WTC11 (cell line): ENCODE data around the gene ERBB4. TPM values are rescaled to one million over a fixed set of nuclear protein-coding genes. Genes with fewer than 3 reads are reported as not detected.

ENCODE experiments used
- ATAC-seq: fragments of 200-7000 bp; cut with Tn5 transposase; 2 replicates; pipeline ENCODE4 v1.10.0; 2021; ENCODE audit warnings: mild to moderate bottlenecking, moderate library complexity
- CTCF ChIA-PET: fragments of 300-600 bp; sonication (Branson Sonifier 250); formaldehyde crosslinking; loops from one replicate; lab custom pipeline; 2021; ENCODE audit warnings: antibody characterized with exemption; lab: Charles Lee
- POLR2A ChIA-PET: fragments of 350-600 bp; sonication (Branson Sonifier 250); formaldehyde crosslinking; loops from one replicate; lab custom pipeline; 2021; ENCODE audit warnings: antibody characterized with exemption; lab: Charles Lee
- DNase-seq: peaks from one replicate; pipeline ENCODE4 v3.0.0; 2021; ENCODE audit warnings: low spot score
- H3K27ac Mint-ChIP-seq: 2 replicates; pipeline ENCODE4 v1.8.0; 2021; ENCODE audit warnings: mixed read lengths
- H3K27me3 Mint-ChIP-seq: 2 replicates; pipeline ENCODE4 v1.8.0; 2021; ENCODE audit warnings: low read depth, mild to moderate bottlenecking, moderate library complexity, mixed read lengths
- H3K36me3 Mint-ChIP-seq: 2 replicates; pipeline ENCODE4 v1.8.0; 2021; ENCODE audit warnings: mixed read lengths
- H3K4me1 Mint-ChIP-seq: 2 replicates; pipeline ENCODE4 v1.8.0; 2022; ENCODE audit warnings: mixed read lengths
- H3K4me3 Mint-ChIP-seq: 2 replicates; pipeline ENCODE4 v1.8.0; 2021; ENCODE audit warnings: mild to moderate bottlenecking, moderate library complexity, mixed read lengths
- H3K9me3 Mint-ChIP-seq: 2 replicates; pipeline ENCODE4 v1.8.0; 2021; ENCODE audit warnings: mixed read lengths
- AR ChIP-seq: fragments of 250-450 bp; sonication (Bioruptor Pico); IDR thresholded peaks from 2 replicates; pipeline ENCODE4 v1.9.0; 2021; ENCODE audit warnings: mild to moderate bottlenecking
- ATF1 ChIP-seq: sonication (generic); formaldehyde crosslinking; IDR thresholded peaks from 2 replicates; pipeline ENCODE4 v1.8.1; 2023; ENCODE audit warnings: mild to moderate bottlenecking, moderate library complexity, missing genetic modification reagents
- CBFB ChIP-seq: sonication (generic); formaldehyde crosslinking; IDR thresholded peaks from 2 replicates; pipeline ENCODE4 v1.8.1; 2022; ENCODE audit warnings: mild to moderate bottlenecking, low read depth, missing genetic modification reagents
- CREM ChIP-seq: sonication (generic); formaldehyde crosslinking; IDR thresholded peaks from 2 replicates; pipeline ENCODE4 v1.8.1; 2022; ENCODE audit warnings: mild to moderate bottlenecking, missing genetic modification reagents, moderate library complexity
- CTCF ChIP-seq: fragments of 200-600 bp; IDR thresholded peaks from 2 replicates; pipeline ENCODE4 v1.8.0; 2022; ENCODE audit warnings: antibody characterized with exemption
- FOXJ3 ChIP-seq: sonication (generic); formaldehyde crosslinking; IDR thresholded peaks from 2 replicates; pipeline ENCODE4 v1.9.0; 2021; ENCODE audit warnings: missing genetic modification reagents, mild to moderate bottlenecking, borderline replicate concordance
- FOXK1 ChIP-seq: sonication (generic); formaldehyde crosslinking; IDR thresholded peaks from 2 replicates; pipeline ENCODE4 v1.8.0; 2022; ENCODE audit warnings: mild to moderate bottlenecking, moderate library complexity, missing genetic modification reagents
- FOXP4 ChIP-seq: sonication (generic); formaldehyde crosslinking; IDR thresholded peaks from 2 replicates; pipeline ENCODE4 v1.8.0; 2022; ENCODE audit warnings: mild to moderate bottlenecking, missing genetic modification reagents
- GABPB1 ChIP-seq: sonication (generic); formaldehyde crosslinking; IDR thresholded peaks from 2 replicates; pipeline ENCODE4 v1.8.1; 2023; ENCODE audit warnings: mild to moderate bottlenecking, missing genetic modification reagents
- GRHL2 ChIP-seq: fragments of 250-450 bp; sonication (Bioruptor Pico); IDR thresholded peaks from 2 replicates; pipeline ENCODE4 v1.8.0; 2022; ENCODE audit warnings: mild to moderate bottlenecking, moderate library complexity; ENCODE audit not compliant: insufficient replicate concordance, severe bottlenecking
- IRF2 ChIP-seq: sonication (generic); formaldehyde crosslinking; IDR thresholded peaks from 2 replicates; pipeline ENCODE4 v1.8.0; 2022; ENCODE audit warnings: low read depth, missing genetic modification reagents, borderline replicate concordance
- MYBL2 ChIP-seq: sonication (generic); formaldehyde crosslinking; IDR thresholded peaks from 2 replicates; pipeline ENCODE4 v1.8.1; 2023; ENCODE audit warnings: mild to moderate bottlenecking, moderate library complexity, missing genetic modification reagents
- NFATC4 ChIP-seq: fragments of 250-450 bp; sonication (Bioruptor Pico); IDR thresholded peaks from 2 replicates; pipeline ENCODE4 v1.9.0; 2021; ENCODE audit warnings: mild to moderate bottlenecking
- NR1H2 ChIP-seq: sonication (generic); formaldehyde crosslinking; IDR thresholded peaks from 2 replicates; pipeline ENCODE4 v1.9.0; 2021; ENCODE audit warnings: mild to moderate bottlenecking, moderate library complexity, missing genetic modification reagents
- TP53 ChIP-seq: sonication (generic); formaldehyde crosslinking; IDR thresholded peaks from 2 replicates; pipeline ENCODE4 v1.8.1; 2023; ENCODE audit warnings: mild to moderate bottlenecking, missing genetic modification reagents
- ZMAT4 ChIP-seq: fragments of 250-450 bp; sonication (Bioruptor Pico); IDR thresholded peaks from 2 replicates; pipeline ENCODE4 v1.9.0; 2021; ENCODE audit warnings: mild to moderate bottlenecking
- ZNF219 ChIP-seq: sonication (generic); formaldehyde crosslinking; IDR thresholded peaks from 2 replicates; pipeline ENCODE4 v1.8.0; 2023; ENCODE audit warnings: missing genetic modification reagents, mild to moderate bottlenecking, borderline replicate concordance
- ZNF317 ChIP-seq: sonication (generic); formaldehyde crosslinking; IDR thresholded peaks from 2 replicates; pipeline ENCODE4 v1.8.1; 2023; ENCODE audit warnings: low read depth, mild to moderate bottlenecking, moderate library complexity, missing genetic modification reagents, borderline replicate concordance
- ZNF671 ChIP-seq: fragments of 250-450 bp; sonication (Bioruptor Pico); IDR thresholded peaks from 2 replicates; pipeline ENCODE4 v1.8.0; 2021; ENCODE audit warnings: mild to moderate bottlenecking
- total RNA-seq: library from RNA; stranded (reverse); gene quantifications from 3 replicates; pipeline ENCODE4 v1.2.3, GENCODE V29; 2021
- TF ChIP-seq, protein P1 (sequence below): fragments of 250-450 bp; sonication (Bioruptor Pico); conservative IDR thresholded peaks from 2 replicates; pipeline ENCODE4 v1.9.0; 2021; ENCODE audit warnings: mild to moderate bottlenecking
- TF ChIP-seq, protein P2 (sequence below): sonication (generic); formaldehyde crosslinking; IDR thresholded peaks from 2 replicates; pipeline ENCODE4 v1.8.1; 2023; ENCODE audit warnings: mild to moderate bottlenecking, missing genetic modification reagents, borderline replicate concordance

Gene ERBB4
- total RNA-seq, 1 experiment from 2014 or later = 1.6 TPM

DNA sequence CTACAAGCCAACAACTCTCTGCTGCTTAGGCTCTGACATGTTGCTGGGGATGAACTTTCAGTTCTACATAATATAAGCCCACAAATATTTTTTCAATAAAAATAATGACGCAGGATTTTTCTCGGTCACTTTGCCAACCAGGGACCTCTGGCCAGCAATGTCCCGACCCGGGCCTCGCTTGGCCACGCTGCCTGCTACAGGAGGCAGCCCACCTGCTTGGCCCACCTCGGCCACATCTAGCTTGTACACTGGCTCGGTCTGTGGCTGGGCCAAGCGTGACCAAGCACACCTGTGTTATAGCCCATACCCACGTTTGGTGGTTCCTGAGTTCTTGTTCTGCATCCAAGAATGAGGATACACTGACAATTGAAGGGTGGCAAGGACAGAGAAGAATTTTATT, 1208.7 kb downstream of the ERBB4 start (continued):
- TF ChIP-seq AR (CRISPR knock-in tag) (no peak), CREM (CRISPR knock-in tag) (no peak), ZMAT4 (CRISPR knock-in tag) (no peak), ZNF317 (CRISPR knock-in tag) (no peak), ZNF671 (CRISPR knock-in tag) (no peak)

- TF ChIP-seq FOXP4 (CRISPR knock-in tag) = no peak
- no peak for TF ChIP-seq GABPB1 (CRISPR knock-in tag)
- no peak for TF ChIP-seq ATF1 (CRISPR knock-in tag)
- TF ChIP-seq, protein P1, sequence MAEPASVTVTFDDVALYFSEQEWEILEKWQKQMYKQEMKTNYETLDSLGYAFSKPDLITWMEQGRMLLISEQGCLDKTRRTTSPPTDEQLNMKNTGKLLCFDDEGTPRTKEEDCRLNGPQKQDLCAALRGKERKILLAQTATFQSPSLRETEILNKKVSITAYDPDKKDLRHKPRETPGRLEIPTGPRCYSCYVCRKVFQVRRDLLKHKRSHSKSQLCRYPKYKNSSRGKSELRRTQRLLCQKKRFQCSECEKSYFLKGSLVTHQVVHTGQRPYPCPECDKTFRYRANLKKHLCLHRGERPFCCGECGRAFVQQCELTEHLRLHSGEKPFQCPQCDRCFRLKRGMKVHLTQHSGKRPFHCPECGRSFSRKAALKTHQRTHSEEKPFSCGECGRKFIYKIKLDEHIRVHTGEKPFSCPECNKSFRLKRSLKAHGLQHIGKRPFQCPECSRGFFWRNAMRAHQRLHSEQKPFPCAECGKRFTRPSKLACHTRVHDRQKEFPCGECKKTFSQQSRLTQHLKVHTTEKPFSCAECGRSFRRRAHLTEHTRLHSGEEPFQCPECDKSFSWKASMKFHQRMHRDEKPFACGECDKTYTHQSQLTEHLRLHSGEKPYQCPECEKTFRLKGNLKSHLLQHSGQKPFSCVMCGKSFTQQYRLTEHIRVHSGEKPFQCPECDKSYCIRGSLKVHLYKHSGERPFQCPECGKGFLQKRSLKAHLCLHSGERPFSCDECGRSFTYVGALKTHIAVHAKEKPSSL = no peak
- no peak for TF ChIP-seq CTCF
- no peak for TF ChIP-seq MYBL2
- no peak for TF ChIP-seq CBFB (CRISPR knock-in tag)
- TF ChIP-seq FOXK1 (CRISPR knock-in tag) = no peak
- no peak for TF ChIP-seq GRHL2
- TF ChIP-seq, protein P2, sequence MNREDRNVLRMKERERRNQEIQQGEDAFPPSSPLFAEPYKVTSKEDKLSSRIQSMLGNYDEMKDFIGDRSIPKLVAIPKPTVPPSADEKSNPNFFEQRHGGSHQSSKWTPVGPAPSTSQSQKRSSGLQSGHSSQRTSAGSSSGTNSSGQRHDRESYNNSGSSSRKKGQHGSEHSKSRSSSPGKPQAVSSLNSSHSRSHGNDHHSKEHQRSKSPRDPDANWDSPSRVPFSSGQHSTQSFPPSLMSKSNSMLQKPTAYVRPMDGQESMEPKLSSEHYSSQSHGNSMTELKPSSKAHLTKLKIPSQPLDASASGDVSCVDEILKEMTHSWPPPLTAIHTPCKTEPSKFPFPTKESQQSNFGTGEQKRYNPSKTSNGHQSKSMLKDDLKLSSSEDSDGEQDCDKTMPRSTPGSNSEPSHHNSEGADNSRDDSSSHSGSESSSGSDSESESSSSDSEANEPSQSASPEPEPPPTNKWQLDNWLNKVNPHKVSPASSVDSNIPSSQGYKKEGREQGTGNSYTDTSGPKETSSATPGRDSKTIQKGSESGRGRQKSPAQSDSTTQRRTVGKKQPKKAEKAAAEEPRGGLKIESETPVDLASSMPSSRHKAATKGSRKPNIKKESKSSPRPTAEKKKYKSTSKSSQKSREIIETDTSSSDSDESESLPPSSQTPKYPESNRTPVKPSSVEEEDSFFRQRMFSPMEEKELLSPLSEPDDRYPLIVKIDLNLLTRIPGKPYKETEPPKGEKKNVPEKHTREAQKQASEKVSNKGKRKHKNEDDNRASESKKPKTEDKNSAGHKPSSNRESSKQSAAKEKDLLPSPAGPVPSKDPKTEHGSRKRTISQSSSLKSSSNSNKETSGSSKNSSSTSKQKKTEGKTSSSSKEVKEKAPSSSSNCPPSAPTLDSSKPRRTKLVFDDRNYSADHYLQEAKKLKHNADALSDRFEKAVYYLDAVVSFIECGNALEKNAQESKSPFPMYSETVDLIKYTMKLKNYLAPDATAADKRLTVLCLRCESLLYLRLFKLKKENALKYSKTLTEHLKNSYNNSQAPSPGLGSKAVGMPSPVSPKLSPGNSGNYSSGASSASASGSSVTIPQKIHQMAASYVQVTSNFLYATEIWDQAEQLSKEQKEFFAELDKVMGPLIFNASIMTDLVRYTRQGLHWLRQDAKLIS (CRISPR knock-in tag) = no peak
- no peak for TF ChIP-seq IRF2 (CRISPR knock-in tag)
- TF ChIP-seq ZNF219 (CRISPR knock-in tag) = no peak
- no peak for TF ChIP-seq NFATC4 (CRISPR knock-in tag)
- no peak for TF ChIP-seq ZNF671 (CRISPR knock-in tag)
- no peak for TF ChIP-seq NR1H2 (CRISPR knock-in tag)
- no peak for TF ChIP-seq TP53 (CRISPR knock-in tag)
- TF ChIP-seq FOXJ3 (CRISPR knock-in tag) = no peak
- TF ChIP-seq, all 79 proteins: peak for 0
- no peak overlapping the region for H3K27ac Mint-ChIP-seq
- DNase-seq (no peak), ATAC-seq (no peak)
- CTCF ChIA-PET = interaction anchor here (0.7 kb wide), 1 partner anchor 20 kb away, joined by 3 read pairs; no protein-coding TSS in a partner anchor
- no peaks in the 10 kb centered on the region for H3K36me3 Mint-ChIP-seq
- H3K27me3 Mint-ChIP-seq = peaks cover 36% of the 10 kb centered on the region
- no peak overlapping the region for H3K4me3 Mint-ChIP-seq
- POLR2A ChIA-PET = no interaction called here
- H3K4me1 Mint-ChIP-seq = peaks cover 36% of the 10 kb centered on the region
- H3K9me3 Mint-ChIP-seq = no peaks in the 10 kb centered on the region
Observed at GRCh38 chr2:211329421-211329820, 1209.2 kb downstream of the ERBB4 start.
